Measurements from ENCODE around the gene RASGEF1C.

The RASGEF1C gene

GRCh38 chr5:180172447-180173197 is 36.4 kb downstream of the RASGEF1C start:
- no peaks in the 10 kb centered on the region for H3K27me3 ChIP-seq (ENCODE audit: control insufficient read depth, insufficient read depth, low read length)
- no CpG with 5 or more reads among the region's 11 CpGs for whole genome bisulfite sequencing (ENCODE audit: insufficient coverage, insufficient read length)
- H3K27ac ChIP-seq (ENCODE audit: low read length), result no peak overlapping the region
- 0 out of 2 replicates have a peak, but pooled peaks cover 2% of the 10 kb centered on the region for H3K4me1 ChIP-seq (ENCODE audit: control insufficient read depth, insufficient read depth, low read length)
- no peaks in the 10 kb centered on the region; the same call in 1 of the 2 replicates for H3K36me3 ChIP-seq (ENCODE audit: control insufficient read depth, insufficient read depth, low read length)
- no peak for DNase-seq (ENCODE audit: low read depth, low spot score)
- H3K4me3 ChIP-seq (ENCODE audit: low read length), result no peak overlapping the region
- no peaks in the 10 kb centered on the region for H3K9me3 ChIP-seq (ENCODE audit: control insufficient read depth, insufficient read depth, low read length)

GRCh38 chr5:180171568-180172094 is 37.4 kb downstream of the RASGEF1C start:
- Histone ChIP-seq H3K4me3 (ENCODE audit: low read length) (no peak overlapping the region), H3K27me3 (ENCODE audit: control insufficient read depth, insufficient read depth, low read length) (no peaks in the 10 kb centered on the region), H3K4me1 (ENCODE audit: control insufficient read depth, insufficient read depth, low read length) (0 out of 2 replicates have a peak, but pooled peaks cover 2% of the 10 kb centered on the region), H3K9me3 (ENCODE audit: control insufficient read depth, insufficient read depth, low read length) (no peaks in the 10 kb centered on the region), H3K36me3 (ENCODE audit: control insufficient read depth, insufficient read depth, low read length) (no peaks in the 10 kb centered on the region; the same call in 1 of the 2 replicates), H3K27ac (ENCODE audit: low read length) (no peak overlapping the region)
- no CpG with 5 or more reads among the region's 14 CpGs for WGBS (ENCODE audit: insufficient coverage, insufficient read length)
- no peak for DNase-seq (ENCODE audit: low read depth, low spot score)

GRCh38 chr5:180170810-180171567 is 38.0 kb downstream of the RASGEF1C start:
- H3K4me1 ChIP-seq (ENCODE audit: control insufficient read depth, insufficient read depth, low read length), result 0 out of 2 replicates have a peak, but pooled peaks cover 2% of the 10 kb centered on the region
- no peak overlapping the region for H3K4me3 ChIP-seq (ENCODE audit: low read length)
- H3K36me3 ChIP-seq (ENCODE audit: control insufficient read depth, insufficient read depth, low read length), result no peaks in the 10 kb centered on the region; the same call in 1 of the 2 replicates
- H3K27ac ChIP-seq (ENCODE audit: low read length), result no peak overlapping the region
- DNase-seq (ENCODE audit: low read depth, low spot score), result no peak
- H3K9me3 ChIP-seq (ENCODE audit: control insufficient read depth, insufficient read depth, low read length), result no peaks in the 10 kb centered on the region
- H3K27me3 ChIP-seq (ENCODE audit: control insufficient read depth, insufficient read depth, low read length), result no peaks in the 10 kb centered on the region
- no CpG with 5 or more reads among the region's 19 CpGs for WGBS (ENCODE audit: insufficient coverage, insufficient read length)

DNA sequence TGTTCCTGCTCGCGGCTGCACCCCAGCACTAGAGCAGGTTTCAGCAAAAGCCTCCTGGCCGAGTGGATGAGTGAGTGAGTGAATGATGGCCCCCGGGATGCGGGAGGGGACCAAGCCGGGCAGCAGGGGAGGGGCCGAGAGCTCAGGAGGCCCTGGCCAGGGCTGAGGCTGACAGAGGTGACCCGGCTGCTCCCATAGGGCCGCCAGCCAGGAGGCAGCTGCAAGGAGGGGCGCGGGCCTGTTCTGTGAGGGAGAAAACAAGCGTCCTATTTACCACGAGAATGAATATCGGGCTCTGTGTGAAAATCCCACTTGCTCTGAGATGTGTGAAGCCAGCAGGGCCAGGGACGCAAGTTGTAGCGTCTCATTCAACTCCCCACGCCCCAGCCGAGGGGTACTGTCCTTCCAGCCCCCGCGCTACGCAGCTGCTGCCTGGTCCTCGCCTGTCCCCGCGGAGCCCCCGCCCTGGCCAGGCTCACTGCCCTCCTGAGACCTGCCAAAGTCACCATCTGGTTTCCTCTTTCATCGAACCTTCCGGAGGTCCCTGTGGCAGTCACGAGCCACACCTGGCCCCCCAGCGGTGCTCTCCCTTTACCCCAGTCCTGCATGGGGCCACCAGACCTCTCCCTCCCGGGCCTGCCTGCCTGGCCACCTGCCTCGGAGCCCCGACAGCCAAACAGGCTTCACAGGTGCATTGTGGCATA is 38.8 kb downstream of the RASGEF1C start:
- Histone ChIP-seq H3K27ac (ENCODE audit: low read length) (no peak overlapping the region), H3K4me1 (ENCODE audit: control insufficient read depth, insufficient read depth, low read length) (0 out of 2 replicates have a peak, but pooled peaks cover 2% of the 10 kb centered on the region), H3K27me3 (ENCODE audit: control insufficient read depth, insufficient read depth, low read length) (no peaks in the 10 kb centered on the region), H3K36me3 (ENCODE audit: control insufficient read depth, insufficient read depth, low read length) (no peaks in the 10 kb centered on the region; the same call in 1 of the 2 replicates), H3K9me3 (ENCODE audit: control insufficient read depth, insufficient read depth, low read length) (no peaks in the 10 kb centered on the region), H3K4me3 (ENCODE audit: low read length) (no peak overlapping the region)
- no peak for DNase-seq (ENCODE audit: low read depth, low spot score)
- whole genome bisulfite sequencing (ENCODE audit: insufficient coverage, insufficient read length), result no CpG with 5 or more reads among the region's 32 CpGs

DNA sequence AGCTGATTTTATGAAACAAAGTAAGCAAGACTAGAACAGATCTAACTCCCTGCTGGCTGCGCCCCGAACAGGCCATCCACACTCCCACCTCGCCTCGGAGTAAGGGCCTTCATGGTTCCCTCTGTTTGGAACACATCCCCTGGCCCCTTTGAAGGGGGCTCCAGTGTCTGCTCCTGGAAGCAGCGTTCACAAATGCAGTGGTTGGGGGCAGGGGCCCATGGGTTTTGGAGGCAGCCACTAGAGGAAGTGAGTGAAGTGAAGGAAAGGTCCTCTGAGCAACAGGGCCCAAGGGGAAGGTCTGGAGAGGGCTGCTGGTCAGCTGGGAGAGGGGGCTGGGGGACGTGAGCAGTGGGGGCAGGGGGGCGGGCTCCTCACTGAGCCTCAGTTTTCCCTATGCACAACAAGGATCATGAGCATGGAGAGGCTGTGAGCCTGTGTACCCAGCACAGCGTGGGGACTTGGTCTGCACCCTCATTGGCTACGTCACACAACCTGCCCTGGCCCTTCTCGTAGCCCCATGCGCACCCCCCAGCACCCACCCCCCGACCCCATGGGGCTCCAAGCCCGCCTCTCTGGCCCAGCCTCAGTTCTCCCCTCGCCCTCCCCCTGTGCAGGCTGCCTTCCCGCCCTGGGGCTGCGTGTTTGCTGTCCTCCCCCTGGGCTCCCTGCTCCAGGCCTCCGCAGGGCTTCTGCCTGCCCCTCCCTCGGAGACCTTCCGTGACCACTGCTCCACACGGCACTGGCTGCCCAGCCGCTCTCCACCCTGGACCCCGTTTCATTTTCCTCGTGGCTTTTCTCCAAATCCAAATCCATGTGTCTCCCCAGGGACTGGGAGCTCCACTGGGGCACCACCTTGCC is 39.5 kb downstream of the RASGEF1C start:
- DNase-seq (ENCODE audit: low read depth, low spot score), result no peak
- no peak overlapping the region for H3K4me3 ChIP-seq (ENCODE audit: low read length)

DNA sequence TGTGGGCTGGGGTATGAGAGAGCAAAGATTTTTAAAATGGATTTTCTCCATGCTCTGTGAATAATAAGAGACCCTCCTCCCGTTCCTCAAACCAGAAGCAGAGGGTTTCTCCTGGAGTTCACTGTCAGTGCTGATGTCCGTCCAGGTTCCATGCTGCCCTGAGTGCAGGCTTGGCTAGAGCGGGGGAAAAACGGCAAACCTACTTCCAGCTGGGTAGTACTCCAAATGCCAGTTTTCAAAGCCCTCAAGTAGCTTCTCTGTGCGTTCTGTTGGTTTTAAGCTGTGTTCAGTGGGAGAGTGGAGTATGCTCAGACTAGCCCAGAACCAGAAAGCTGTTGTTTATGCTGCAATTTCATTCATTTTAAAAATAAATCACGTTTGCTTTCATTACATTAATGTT is 40.3 kb downstream of the RASGEF1C start:
- H3K9me3 ChIP-seq (ENCODE audit: control insufficient read depth, insufficient read depth, low read length), result no peaks in the 10 kb centered on the region
- H3K4me1 ChIP-seq (ENCODE audit: control insufficient read depth, insufficient read depth, low read length), result 0 out of 2 replicates have a peak, but pooled peaks cover 2% of the 10 kb centered on the region
- H3K36me3 ChIP-seq (ENCODE audit: control insufficient read depth, insufficient read depth, low read length), result no peaks in the 10 kb centered on the region
- H3K27ac ChIP-seq (ENCODE audit: low read length), result no peak overlapping the region
- DNase-seq (ENCODE audit: low read depth, low spot score), result no peak
- H3K27me3 ChIP-seq (ENCODE audit: control insufficient read depth, insufficient read depth, low read length), result no peaks in the 10 kb centered on the region
- no peak overlapping the region for H3K4me3 ChIP-seq (ENCODE audit: low read length)
- WGBS (ENCODE audit: insufficient coverage, insufficient read length), result no CpG with 5 or more reads among the region's 6 CpGs

More for the DNA sequence above, 39.5 kb downstream of the RASGEF1C start:
- no CpG with 5 or more reads among the region's 23 CpGs for WGBS (ENCODE audit: insufficient coverage, insufficient read length)
- Histone ChIP-seq H3K36me3 (ENCODE audit: control insufficient read depth, insufficient read depth, low read length) (no peaks in the 10 kb centered on the region), H3K4me1 (ENCODE audit: control insufficient read depth, insufficient read depth, low read length) (0 out of 2 replicates have a peak, but pooled peaks cover 2% of the 10 kb centered on the region), H3K9me3 (ENCODE audit: control insufficient read depth, insufficient read depth, low read length) (no peaks in the 10 kb centered on the region), H3K27ac (ENCODE audit: low read length) (no peak overlapping the region), H3K27me3 (ENCODE audit: control insufficient read depth, insufficient read depth, low read length) (no peaks in the 10 kb centered on the region)

DNA sequence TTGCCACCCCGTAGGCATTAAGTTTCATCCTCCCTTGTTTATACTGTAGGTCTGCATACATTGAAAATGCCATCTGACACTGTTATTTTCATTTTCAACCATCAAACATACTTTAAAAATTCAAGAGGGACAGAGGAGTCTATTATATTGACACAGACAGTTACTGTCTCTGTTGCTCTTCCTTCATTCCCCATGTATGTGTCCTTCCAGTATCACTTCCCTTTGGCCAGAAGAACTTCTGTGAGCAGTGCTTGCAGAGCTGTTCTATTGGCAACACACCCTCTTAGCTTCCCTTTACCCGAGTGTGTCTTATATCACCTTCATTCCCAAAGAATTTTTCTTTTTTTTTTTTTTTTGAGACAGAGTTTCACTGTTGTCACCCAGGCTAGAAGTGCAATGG is 42.8 kb downstream of the RASGEF1C start:
- DNase-seq (ENCODE audit: low read depth, low spot score), result no peak
- Histone ChIP-seq H3K4me1 (ENCODE audit: control insufficient read depth, insufficient read depth, low read length) (0 out of 2 replicates have a peak, but pooled peaks cover 2% of the 10 kb centered on the region), H3K27me3 (ENCODE audit: control insufficient read depth, insufficient read depth, low read length) (no peaks in the 10 kb centered on the region), H3K9me3 (ENCODE audit: control insufficient read depth, insufficient read depth, low read length) (no peaks in the 10 kb centered on the region), H3K36me3 (ENCODE audit: control insufficient read depth, insufficient read depth, low read length) (no peaks in the 10 kb centered on the region; the same call in 1 of the 2 replicates), H3K27ac (ENCODE audit: low read length) (no peak overlapping the region), H3K4me3 (ENCODE audit: low read length) (no peak overlapping the region)
- WGBS (ENCODE audit: insufficient coverage, insufficient read length), result no CpG with 5 or more reads among the region's 2 CpGs

DNA sequence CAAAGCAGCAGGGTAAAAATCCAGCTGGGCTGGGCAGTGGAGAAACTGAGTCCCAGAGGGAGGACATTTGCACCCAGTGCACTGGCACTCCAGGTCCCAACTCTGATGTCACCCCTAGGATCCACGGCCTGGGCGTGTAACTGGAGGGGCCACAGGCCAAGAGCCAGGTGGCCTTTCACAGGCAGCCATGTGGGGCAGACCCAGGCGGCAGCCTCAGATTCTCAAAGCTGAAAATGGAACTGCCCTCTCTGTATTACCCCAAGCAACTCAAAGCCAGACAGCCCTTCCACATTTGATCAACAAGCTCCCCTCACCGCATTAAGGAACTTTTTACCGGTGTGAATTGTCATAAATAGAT is 46.7 kb downstream of the RASGEF1C start:
- no CpG with 5 or more reads among the region's 5 CpGs for WGBS (ENCODE audit: insufficient coverage, insufficient read length)
- DNase-seq (ENCODE audit: low read depth, low spot score), result no peak
- H3K36me3 ChIP-seq (ENCODE audit: control insufficient read depth, insufficient read depth, low read length), result no peaks in the 10 kb centered on the region; the same call in 1 of the 2 replicates
- H3K4me1 ChIP-seq (ENCODE audit: control insufficient read depth, insufficient read depth, low read length), result no peaks in the 10 kb centered on the region
- H3K27ac ChIP-seq (ENCODE audit: low read length), result no peak overlapping the region
- H3K4me3 ChIP-seq (ENCODE audit: low read length), result no peak overlapping the region
- H3K27me3 ChIP-seq (ENCODE audit: control insufficient read depth, insufficient read depth, low read length), result no peaks in the 10 kb centered on the region
- H3K9me3 ChIP-seq (ENCODE audit: control insufficient read depth, insufficient read depth, low read length), result no peaks in the 10 kb centered on the region

GRCh38 chr5:180161420-180162303 is 47.3 kb downstream of the RASGEF1C start:
- H3K9me3 ChIP-seq (ENCODE audit: control insufficient read depth, insufficient read depth, low read length), result no peaks in the 10 kb centered on the region
- no peak for DNase-seq (ENCODE audit: low read depth, low spot score)
- H3K36me3 ChIP-seq (ENCODE audit: control insufficient read depth, insufficient read depth, low read length), result no peaks in the 10 kb centered on the region; the same call in 1 of the 2 replicates
- H3K27me3 ChIP-seq (ENCODE audit: control insufficient read depth, insufficient read depth, low read length), result no peaks in the 10 kb centered on the region
- H3K4me1 ChIP-seq (ENCODE audit: control insufficient read depth, insufficient read depth, low read length), result no peaks in the 10 kb centered on the region
- no peak overlapping the region for H3K4me3 ChIP-seq (ENCODE audit: low read length)
- no CpG with 5 or more reads among the region's 39 CpGs for WGBS (ENCODE audit: insufficient coverage, insufficient read length)
- no peak overlapping the region for H3K27ac ChIP-seq (ENCODE audit: low read length)

All from iPS DF 6.9 (cell line).